ENCODE results near the gene MAOA.
"Not testable (repeated sequence)": the region's sequence is repeated elsewhere in the genome, so short reads cannot be mapped to it uniquely, and the experiment has no call there.

GRCh38 chrX:43675965-43676628, 20.0 kb downstream of the MAOA start:
- TF ChIP-seq CTCF (IDR thresholded peaks at IDR 0.05); ZFX (IDR thresholded peaks at IDR 0.05; ENCODE audit: borderline replicate concordance): not testable (repeated sequence)
